ENCODE results near the gene ETV2. TPM values are rescaled to one million over a fixed set of nuclear protein-coding genes. Genes with fewer than 3 reads are reported as not detected.
A peak's percentile ranks its signal among the peaks of the same experiment; 100 is the strongest.

Gene ETV2
- polyA plus RNA-seq, 2 of the 4 experiments (the other 2 are of a cell fraction) = 0.36 to 1.3 TPM

DNA sequence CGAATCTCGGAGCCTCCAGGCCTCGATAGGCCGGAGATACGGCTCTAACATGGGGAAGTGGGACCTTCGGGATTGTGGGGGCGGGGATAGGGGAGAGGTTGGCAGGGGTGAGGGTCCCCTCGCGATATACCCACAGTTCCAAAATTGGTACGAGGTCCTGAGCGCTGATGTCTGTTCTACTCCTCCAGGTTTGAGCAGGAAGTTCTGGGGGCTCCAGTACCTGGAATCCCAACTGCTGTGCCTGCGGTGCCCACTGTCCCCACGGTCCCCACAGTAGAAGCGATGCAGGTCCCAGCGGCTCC, 12.3 kb upstream of the ETV2 start:
- WGBS (ENCODE audit: missing lambda C conversion rate) = 4% methylated on average over 15 of the region's 15 CpGs
- Histone ChIP-seq H3K4me1 (peaks cover 14% of the 10 kb centered on the region; the same call in 2 of the 3 replicates), H3K4me3 (peak overlapping the region; percentile 79), H3K4me2 (peak overlapping the region; percentile 92), H3K27ac (peak overlapping the region; percentile 86 to 89), H3K9me3 (no peaks in the 10 kb centered on the region)
- FAIRE-seq (no peak), DNase-seq (ENCODE audit: low read depth in 1 of 2, low spot score in 1 of 2) (no peak), ATAC-seq (peak in 1 of 2 experiments; percentile 0; a peak in 2 of 6 replicates)
- POLR2A ChIA-PET = interaction anchor here (1.6 to 2.0 kb wide), 2 partner anchors 15 to 19 kb away, joined by 6 to 10 read pairs; partner anchors contain the start of gene COX6B1
- CTCF ChIA-PET = interaction anchor here (0.6 to 4.0 kb wide), 6 partner anchors 14 to 119 kb away, joined by 3 to 27 read pairs (median 4); no protein-coding TSS in a partner anchor
- TF ChIP-seq FOSB (CRISPR knock-in tag; IDR thresholded peaks at IDR 0.05) (no peak), MAX (IDR thresholded peaks at IDR 0.05) (no peak), SMC3 (IDR thresholded peaks at IDR 0.05) (no peak), KDM5A (IDR thresholded peaks at IDR 0.05) (peak; percentile 88), EHF (CRISPR knock-in tag; IDR thresholded peaks at IDR 0.05) (no peak), CBX8 (IDR thresholded peaks at IDR 0.05) (no peak), CEBPB (IDR thresholded peaks at IDR 0.05) (no peak)

DNA sequence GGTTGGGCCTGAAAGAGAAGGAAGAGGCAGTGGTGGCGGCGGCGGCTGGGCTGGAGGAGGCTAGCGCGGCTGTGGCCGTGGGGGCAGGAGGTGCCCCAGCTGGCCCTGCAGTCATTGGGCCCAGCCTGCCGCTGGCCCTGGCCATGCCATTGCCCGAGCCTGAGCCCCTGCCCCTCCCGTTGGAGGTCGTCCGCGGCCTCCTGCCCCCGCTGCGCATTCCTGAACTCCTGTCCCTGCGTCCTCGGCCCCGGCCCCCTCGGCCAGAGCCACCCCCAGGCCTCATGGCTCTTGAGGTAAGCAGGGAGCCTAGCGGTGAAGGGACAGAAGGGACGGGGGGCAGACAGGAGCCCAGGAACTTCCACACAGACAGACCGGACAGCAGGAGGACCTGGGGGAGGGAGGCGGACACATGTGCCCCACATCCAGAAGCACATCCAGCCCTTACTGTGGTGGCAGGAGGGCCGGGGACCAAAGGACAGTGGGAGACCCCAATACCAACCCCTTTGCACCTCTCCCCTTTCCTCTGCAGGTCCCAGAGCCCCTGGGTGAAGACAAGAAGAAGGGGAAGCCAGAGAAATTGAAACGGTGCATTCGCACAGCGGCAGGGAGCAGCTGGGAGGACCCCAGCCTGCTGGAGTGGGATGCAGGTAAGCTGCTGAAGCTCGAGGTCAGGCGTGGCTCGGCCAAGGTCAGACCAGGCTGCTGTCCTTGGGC, 7.7 kb upstream of the ETV2 start:
- 92% methylated on average over 29 of the region's 29 CpGs for WGBS (ENCODE audit: missing lambda C conversion rate)
- TF ChIP-seq CBX8 (IDR thresholded peaks at IDR 0.05) = no peak
- TF ChIP-seq MAX (IDR thresholded peaks at IDR 0.05) = no peak
- TF ChIP-seq EHMT2 (IDR thresholded peaks at IDR 0.05; ENCODE audit: low read depth) = no peak
- no peak for TF ChIP-seq NPAS2 (CRISPR knock-in tag; IDR thresholded peaks at IDR 0.05; ENCODE audit: borderline replicate concordance)
- no peak for TF ChIP-seq CBX2 (IDR thresholded peaks at IDR 0.05; ENCODE audit: borderline replicate concordance, low read depth)
- no peak for TF ChIP-seq MAZ (IDR thresholded peaks at IDR 0.05; ENCODE audit: borderline replicate concordance, low read depth, low read length)
- TF ChIP-seq FOXS1 (CRISPR knock-in tag; IDR thresholded peaks at IDR 0.05) = no peak
- no peak for TF ChIP-seq EP300 (IDR thresholded peaks at IDR 0.05)
- no peak for TF ChIP-seq BHLHE40 (IDR thresholded peaks at IDR 0.05; ENCODE audit: low read depth, low read length)
- no peak for TF ChIP-seq NFE2L2 (conservative IDR thresholded peaks at IDR 0.05; ENCODE audit: low read length)
- no peak for TF ChIP-seq PHF8 (IDR thresholded peaks at IDR 0.05; ENCODE audit: borderline replicate concordance, low read depth)
- no peak for TF ChIP-seq RARB (CRISPR knock-in tag; IDR thresholded peaks at IDR 0.05)
- TF ChIP-seq RCOR1 (IDR thresholded peaks at IDR 0.05; ENCODE audit: low read depth, low read length) = no peak
- no peak for TF ChIP-seq TFCP2L1 (CRISPR knock-in tag; IDR thresholded peaks at IDR 0.05)
- TF ChIP-seq SMC3 (IDR thresholded peaks at IDR 0.05) = no peak
- no peak for TF ChIP-seq ESRRA (IDR thresholded peaks at IDR 0.05; ENCODE audit: borderline replicate concordance, low read length)
- no peak for TF ChIP-seq TP53 (CRISPR knock-in tag; IDR thresholded peaks at IDR 0.05)
- POLR2A ChIA-PET = interaction anchor here (0.7 kb wide), 1 partner anchor 106 kb away, joined by 3 read pairs; no protein-coding TSS in a partner anchor
- no peak overlapping the region for H3K4me2 ChIP-seq
- CTCF ChIA-PET = interaction anchor here (1.2 to 1.4 kb wide), 3 partner anchors 10 to 123 kb away, joined by 3 to 4 read pairs (median 4); no protein-coding TSS in a partner anchor
- H3K27ac ChIP-seq = no peak overlapping the region
- DNase-seq (ENCODE audit: low read depth in 1 of 2, low spot score in 1 of 2) = no peak
- peaks cover 8% of the 10 kb centered on the region; the same call in 2 of the 3 replicates for H3K4me1 ChIP-seq
- ATAC-seq = no peak
- no peaks in the 10 kb centered on the region for H3K9me3 ChIP-seq
- no peak for FAIRE-seq
- no peak overlapping the region for H3K4me3 ChIP-seq

GRCh38 chr19:35636651-35637050, 4.9 kb upstream of the ETV2 start:
- POLR2A ChIA-PET = interaction anchor here (0.9 kb wide), 1 partner anchor 11 kb away, joined by 4 read pairs; the partner anchor contains the start of gene COX6B1
- CTCF ChIA-PET = interaction anchor here (0.6 to 3.4 kb wide), 12 partner anchors 11 to 198 kb away, joined by 3 to 26 read pairs (median 4); partner anchors contain the start of gene COX6B1
- FAIRE-seq (no peak), ATAC-seq (no peak), DNase-seq (ENCODE audit: low read depth in 1 of 2, low spot score in 1 of 2) (no peak)
- WGBS (ENCODE audit: missing lambda C conversion rate) = 88% methylated on average over 3 of the region's 3 CpGs
- H3K4me2 ChIP-seq = no peak overlapping the region
- no peak overlapping the region for H3K4me3 ChIP-seq
- H3K4me1 ChIP-seq = no peaks in the 10 kb centered on the region
- H3K27ac ChIP-seq = no peak overlapping the region
- no peaks in the 10 kb centered on the region for H3K9me3 ChIP-seq
- no peak for TF ChIP-seq RFX5 (IDR thresholded peaks at IDR 0.05)
- TF ChIP-seq, protein P1, sequence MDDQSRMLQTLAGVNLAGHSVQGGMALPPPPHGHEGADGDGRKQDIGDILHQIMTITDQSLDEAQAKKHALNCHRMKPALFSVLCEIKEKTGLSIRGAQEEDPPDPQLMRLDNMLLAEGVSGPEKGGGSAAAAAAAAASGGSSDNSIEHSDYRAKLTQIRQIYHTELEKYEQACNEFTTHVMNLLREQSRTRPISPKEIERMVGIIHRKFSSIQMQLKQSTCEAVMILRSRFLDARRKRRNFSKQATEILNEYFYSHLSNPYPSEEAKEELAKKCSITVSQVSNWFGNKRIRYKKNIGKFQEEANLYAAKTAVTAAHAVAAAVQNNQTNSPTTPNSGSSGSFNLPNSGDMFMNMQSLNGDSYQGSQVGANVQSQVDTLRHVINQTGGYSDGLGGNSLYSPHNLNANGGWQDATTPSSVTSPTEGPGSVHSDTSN (IDR thresholded peaks at IDR 0.05) = no peak
- TF ChIP-seq FOXS1 (CRISPR knock-in tag; IDR thresholded peaks at IDR 0.05) = no peak
- no peak for TF ChIP-seq NPAS2 (CRISPR knock-in tag; IDR thresholded peaks at IDR 0.05; ENCODE audit: borderline replicate concordance)
- TF ChIP-seq, protein P2, sequence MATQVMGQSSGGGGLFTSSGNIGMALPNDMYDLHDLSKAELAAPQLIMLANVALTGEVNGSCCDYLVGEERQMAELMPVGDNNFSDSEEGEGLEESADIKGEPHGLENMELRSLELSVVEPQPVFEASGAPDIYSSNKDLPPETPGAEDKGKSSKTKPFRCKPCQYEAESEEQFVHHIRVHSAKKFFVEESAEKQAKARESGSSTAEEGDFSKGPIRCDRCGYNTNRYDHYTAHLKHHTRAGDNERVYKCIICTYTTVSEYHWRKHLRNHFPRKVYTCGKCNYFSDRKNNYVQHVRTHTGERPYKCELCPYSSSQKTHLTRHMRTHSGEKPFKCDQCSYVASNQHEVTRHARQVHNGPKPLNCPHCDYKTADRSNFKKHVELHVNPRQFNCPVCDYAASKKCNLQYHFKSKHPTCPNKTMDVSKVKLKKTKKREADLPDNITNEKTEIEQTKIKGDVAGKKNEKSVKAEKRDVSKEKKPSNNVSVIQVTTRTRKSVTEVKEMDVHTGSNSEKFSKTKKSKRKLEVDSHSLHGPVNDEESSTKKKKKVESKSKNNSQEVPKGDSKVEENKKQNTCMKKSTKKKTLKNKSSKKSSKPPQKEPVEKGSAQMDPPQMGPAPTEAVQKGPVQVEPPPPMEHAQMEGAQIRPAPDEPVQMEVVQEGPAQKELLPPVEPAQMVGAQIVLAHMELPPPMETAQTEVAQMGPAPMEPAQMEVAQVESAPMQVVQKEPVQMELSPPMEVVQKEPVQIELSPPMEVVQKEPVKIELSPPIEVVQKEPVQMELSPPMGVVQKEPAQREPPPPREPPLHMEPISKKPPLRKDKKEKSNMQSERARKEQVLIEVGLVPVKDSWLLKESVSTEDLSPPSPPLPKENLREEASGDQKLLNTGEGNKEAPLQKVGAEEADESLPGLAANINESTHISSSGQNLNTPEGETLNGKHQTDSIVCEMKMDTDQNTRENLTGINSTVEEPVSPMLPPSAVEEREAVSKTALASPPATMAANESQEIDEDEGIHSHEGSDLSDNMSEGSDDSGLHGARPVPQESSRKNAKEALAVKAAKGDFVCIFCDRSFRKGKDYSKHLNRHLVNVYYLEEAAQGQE (IDR thresholded peaks at IDR 0.05) = no peak
- TF ChIP-seq RNF2 (IDR thresholded peaks at IDR 0.05; ENCODE audit: borderline replicate concordance, low read depth) = no peak
- no peak for TF ChIP-seq JUNB (IDR thresholded peaks at IDR 0.05)
- TF ChIP-seq JUN (IDR thresholded peaks at IDR 0.05) = no peak
- TF ChIP-seq NFE2L2 (conservative IDR thresholded peaks at IDR 0.05; ENCODE audit: low read length) = no peak
- TF ChIP-seq CHD2 (IDR thresholded peaks at IDR 0.05; ENCODE audit: low read length, partially characterized antibody) = no peak
- no peak for TF ChIP-seq MAFK (IDR thresholded peaks at IDR 0.05; ENCODE audit: partially characterized antibody)

Measured in A549 (cell line).